Suprapubic skin (tissue), 4 donors: ENCODE measurements around the gene SOS2. TPM values are rescaled to one million over a fixed set of nuclear protein-coding genes. Genes with fewer than 3 reads are reported as not detected.

Source experiments
- DNase-seq, 2 donors: peaks; one replicate each; pipeline ENCODE4 v3.0.0-alpha.2; 2019; ENCODE audit warnings: low spot score in 2 of 2
- H3K27ac ChIP-seq: fragments of 200-600 bp; sonication (generic); one replicate; pipeline ENCODE4 v1.5.1; 2019
- H3K27me3 ChIP-seq: fragments of 200-600 bp; sonication (generic); one replicate; pipeline ENCODE4 v1.5.1; 2019
- H3K36me3 ChIP-seq: fragments of 200-600 bp; sonication (generic); one replicate; pipeline ENCODE4 v1.5.1; 2019
- H3K4me1 ChIP-seq: fragments of 200-600 bp; sonication (generic); one replicate; pipeline ENCODE4 v1.5.1; 2019
- H3K4me3 ChIP-seq: fragments of 200-600 bp; sonication (generic); one replicate; pipeline ENCODE4 v1.5.1; 2019; ENCODE audit warnings: mild to moderate bottlenecking
- H3K9me3 ChIP-seq: fragments of 200-600 bp; sonication (generic); one replicate; pipeline ENCODE4 v1.5.1; 2019
- EP300 ChIP-seq: sonication (generic); formaldehyde crosslinking; IDR thresholded peaks from one replicate; pipeline ENCODE4 v1.6.1; 2017; ENCODE audit warnings: antibody characterized with exemption
- POLR2A ChIP-seq, 2 donors: fragments of 450-650 bp; IDR thresholded peaks; one replicate each; pipeline ENCODE4 v1.6.1; 2017; ENCODE audit warnings: antibody characterized with exemption in 2 of 2, mild to moderate bottlenecking in 2 of 2, moderate library complexity in 2 of 2
- POLR2AphosphoS5 ChIP-seq, 3 donors: sonication (generic); formaldehyde crosslinking; IDR thresholded peaks; one replicate each; pipeline ENCODE4 v1.6.1; 2017; ENCODE audit warnings: antibody characterized with exemption in 3 of 3
- WGBS: methylation state at CpG from one replicate; pipeline ENCODE4 v1.1.5; 2018; 5-methylcytosine and 5-hydroxymethylcytosine counted together
- total RNA-seq, 4 donors: library from RNA; depleted of rRNA; stranded (reverse); fragments of >200 nt; gene quantifications; one replicate each; pipeline ENCODE4 v1.1.0, GENCODE V29; 2016
- TF ChIP-seq, protein P1 (sequence below), 2 donors: fragments of 200-600 bp in 1 of 2; fragments of 450-650 bp in 1 of 2; sonication (generic) in 1 of 2; IDR thresholded peaks; one replicate each; pipeline ENCODE4 v1.5.1; 2016 to 2019; ENCODE audit warnings: antibody characterized with exemption in 2 of 2, mild to moderate bottlenecking in 1 of 2, moderate library complexity in 1 of 2

Gene SOS2
- total RNA-seq, 4 donors from 2014 or later, result 22.5 to 40.8 (median 30.4) TPM

DNA sequence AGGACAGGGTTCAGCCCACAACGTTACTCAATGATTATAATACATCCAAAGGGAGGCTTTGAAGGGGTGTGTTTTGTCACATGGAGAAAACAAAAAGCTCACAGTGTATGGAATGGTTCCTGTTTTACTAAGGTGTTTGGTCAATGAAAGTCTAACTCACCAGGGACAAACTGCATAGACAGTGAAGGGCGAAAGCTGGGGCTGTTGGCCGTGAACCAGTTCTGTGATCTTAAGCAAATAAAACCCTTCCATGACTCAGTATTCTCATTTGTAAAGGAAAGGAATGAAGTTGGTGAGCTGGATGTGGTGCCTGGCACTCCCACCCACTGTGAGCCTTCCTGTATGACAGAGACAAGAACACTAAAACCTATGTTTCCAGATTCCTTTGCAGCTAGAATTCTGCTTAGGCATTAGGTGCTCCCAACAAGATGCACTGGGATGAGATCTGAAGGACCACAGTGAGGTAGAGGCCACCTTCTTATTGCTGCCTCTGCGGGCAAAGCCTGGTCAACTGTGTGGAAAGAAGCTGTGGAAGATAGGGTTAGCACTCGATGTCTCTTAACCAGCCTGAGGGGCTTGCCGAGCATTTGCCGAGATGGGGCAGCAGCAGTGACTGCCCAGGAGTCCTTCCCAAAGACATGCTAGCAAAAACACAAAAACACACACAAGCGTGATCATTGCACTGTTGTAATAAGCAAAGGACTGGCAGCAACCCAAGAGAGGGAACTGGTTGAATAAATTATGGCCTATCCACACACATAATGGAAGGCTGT, 163.5 kb downstream of the SOS2 start:
- H3K27me3 ChIP-seq, result no peaks in the 10 kb centered on the region
- H3K4me3 ChIP-seq, result no peak overlapping the region
- no peaks in the 10 kb centered on the region for H3K4me1 ChIP-seq
- H3K36me3 ChIP-seq, result no peaks in the 10 kb centered on the region
- no peaks in the 10 kb centered on the region for H3K9me3 ChIP-seq
- TF ChIP-seq POLR2A (IDR thresholded peaks at IDR 0.05), result no peak
- TF ChIP-seq, protein P1, sequence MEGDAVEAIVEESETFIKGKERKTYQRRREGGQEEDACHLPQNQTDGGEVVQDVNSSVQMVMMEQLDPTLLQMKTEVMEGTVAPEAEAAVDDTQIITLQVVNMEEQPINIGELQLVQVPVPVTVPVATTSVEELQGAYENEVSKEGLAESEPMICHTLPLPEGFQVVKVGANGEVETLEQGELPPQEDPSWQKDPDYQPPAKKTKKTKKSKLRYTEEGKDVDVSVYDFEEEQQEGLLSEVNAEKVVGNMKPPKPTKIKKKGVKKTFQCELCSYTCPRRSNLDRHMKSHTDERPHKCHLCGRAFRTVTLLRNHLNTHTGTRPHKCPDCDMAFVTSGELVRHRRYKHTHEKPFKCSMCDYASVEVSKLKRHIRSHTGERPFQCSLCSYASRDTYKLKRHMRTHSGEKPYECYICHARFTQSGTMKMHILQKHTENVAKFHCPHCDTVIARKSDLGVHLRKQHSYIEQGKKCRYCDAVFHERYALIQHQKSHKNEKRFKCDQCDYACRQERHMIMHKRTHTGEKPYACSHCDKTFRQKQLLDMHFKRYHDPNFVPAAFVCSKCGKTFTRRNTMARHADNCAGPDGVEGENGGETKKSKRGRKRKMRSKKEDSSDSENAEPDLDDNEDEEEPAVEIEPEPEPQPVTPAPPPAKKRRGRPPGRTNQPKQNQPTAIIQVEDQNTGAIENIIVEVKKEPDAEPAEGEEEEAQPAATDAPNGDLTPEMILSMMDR (IDR thresholded peaks at IDR 0.05), result no peak
- no peak for TF ChIP-seq POLR2AphosphoS5 (IDR thresholded peaks at IDR 0.05)
- TF ChIP-seq EP300, result no peak
- H3K27ac ChIP-seq, result no peak overlapping the region
- 87% methylated on average over 8 of the region's 8 CpGs for WGBS
- DNase-seq, result no peak

Other genes starting within 250 kb of the SOS2 start
- 10 to 100 TPM in 3 of 4 donors, 1 to 10 TPM in 1; 8.1 to 12.5 (median 11.9) TPM for gene VCPKMT, start 115.0 kb downstream of the SOS2 start, total RNA-seq
- gene L2HGDH, start 80.7 kb upstream of the SOS2 start, total RNA-seq, result 10 to 100 TPM in 2 of 4 donors, 1 to 10 TPM in 2; 6.8 to 11.0 (median 9.2) TPM
- 10 to 100 TPM; 11.6 to 20.5 (median 18.3) TPM for gene DMAC2L, start 80.7 kb upstream of the SOS2 start, total RNA-seq
- 10 to 100 TPM in 1 of 4 donors, 1 to 10 TPM in 3; 2.4 to 11.9 (median 5.2) TPM for gene CDKL1, start 165.3 kb upstream of the SOS2 start, total RNA-seq